ENCODE data around the gene MAMSTR.

The MAMSTR gene

GRCh38 chr19:48716562-48717291 lies 2.8 kb downstream of the MAMSTR start:
- no peak for TF ChIP-seq ZNF274 (IDR thresholded peaks at IDR 0.05; ENCODE audit: low read depth, low read length)
- H3K4me3 ChIP-seq (ENCODE audit: low read length): no peak overlapping the region

GRCh38 chr19:48715681-48716171 lies 3.8 kb downstream of the MAMSTR start:
- H3K4me3 ChIP-seq (ENCODE audit: low read length): no peak overlapping the region
- no peak for TF ChIP-seq ZNF274 (IDR thresholded peaks at IDR 0.05; ENCODE audit: low read depth, low read length)

- peak overlapping the region; percentile 66 for H3K4me3 ChIP-seq (ENCODE audit: low read length)
- no peak for TF ChIP-seq ZNF274 (IDR thresholded peaks at IDR 0.05; ENCODE audit: low read depth, low read length)
Observed at GRCh38 chr19:48714759-48715675, 4.5 kb downstream of the MAMSTR start.

- H3K4me3 ChIP-seq (ENCODE audit: low read length): peak overlapping the region; percentile 70
- TF ChIP-seq ZNF274 (IDR thresholded peaks at IDR 0.05; ENCODE audit: low read depth, low read length): no peak
Observed at GRCh38 chr19:48713864-48714755, 5.4 kb downstream of the MAMSTR start.

GRCh38 chr19:48713041-48713863 lies 6.3 kb downstream of the MAMSTR start:
- TF ChIP-seq ZNF274 (IDR thresholded peaks at IDR 0.05; ENCODE audit: low read depth, low read length): no peak

GRCh38 chr19:48711106-48711662 lies 8.3 kb downstream of the MAMSTR start:
- TF ChIP-seq ZNF274 (IDR thresholded peaks at IDR 0.05; ENCODE audit: low read depth, low read length): no peak
- H3K4me3 ChIP-seq (ENCODE audit: low read length): no peak overlapping the region

More at GRCh38 chr19:48713041-48713863, 6.3 kb downstream of the MAMSTR start:
- H3K4me3 ChIP-seq (ENCODE audit: low read length): peak overlapping the region; percentile 70

- no peak for TF ChIP-seq ZNF274 (IDR thresholded peaks at IDR 0.05; ENCODE audit: low read depth, low read length)
- H3K4me3 ChIP-seq (ENCODE audit: low read length): no peak overlapping the region
Observed at GRCh38 chr19:48708471-48708870, 11.1 kb downstream of the MAMSTR start.

- no peak overlapping the region for H3K4me3 ChIP-seq (ENCODE audit: low read length)
- no peak for TF ChIP-seq ZNF274 (IDR thresholded peaks at IDR 0.05; ENCODE audit: low read depth, low read length)
Observed at GRCh38 chr19:48705431-48705830, 14.1 kb downstream of the MAMSTR start.

GRCh38 chr19:48703316-48703715 lies 16.2 kb downstream of the MAMSTR start:
- no peak overlapping the region for H3K4me3 ChIP-seq (ENCODE audit: low read length)
- TF ChIP-seq ZNF274 (IDR thresholded peaks at IDR 0.05; ENCODE audit: low read depth, low read length): no peak

- no peak overlapping the region for H3K4me3 ChIP-seq (ENCODE audit: low read length)
- TF ChIP-seq ZNF274 (IDR thresholded peaks at IDR 0.05; ENCODE audit: low read depth, low read length): no peak
Observed at GRCh38 chr19:48702701-48703100, 16.8 kb downstream of the MAMSTR start.

- H3K4me3 ChIP-seq (ENCODE audit: low read length): no peak overlapping the region
- TF ChIP-seq ZNF274 (IDR thresholded peaks at IDR 0.05; ENCODE audit: low read depth, low read length): no peak
Observed at GRCh38 chr19:48698046-48698445, 21.5 kb downstream of the MAMSTR start.

GRCh38 chr19:48696353-48697010 lies 23.0 kb downstream of the MAMSTR start:
- TF ChIP-seq ZNF274 (IDR thresholded peaks at IDR 0.05; ENCODE audit: low read depth, low read length): no peak
- H3K4me3 ChIP-seq (ENCODE audit: low read length): no peak overlapping the region
